HG02623 (cell line): Measurements from ENCODE around the gene TPRN.

ENCODE experiments used
- ATAC-seq: cut with Tn5 transposase; IDR thresholded peaks from one replicate; pipeline ENCODE4 v1.9.1; 2021; ENCODE audit warnings: moderate library complexity; ENCODE audit not compliant: unreplicated experiment

TPRN gene

DNA sequence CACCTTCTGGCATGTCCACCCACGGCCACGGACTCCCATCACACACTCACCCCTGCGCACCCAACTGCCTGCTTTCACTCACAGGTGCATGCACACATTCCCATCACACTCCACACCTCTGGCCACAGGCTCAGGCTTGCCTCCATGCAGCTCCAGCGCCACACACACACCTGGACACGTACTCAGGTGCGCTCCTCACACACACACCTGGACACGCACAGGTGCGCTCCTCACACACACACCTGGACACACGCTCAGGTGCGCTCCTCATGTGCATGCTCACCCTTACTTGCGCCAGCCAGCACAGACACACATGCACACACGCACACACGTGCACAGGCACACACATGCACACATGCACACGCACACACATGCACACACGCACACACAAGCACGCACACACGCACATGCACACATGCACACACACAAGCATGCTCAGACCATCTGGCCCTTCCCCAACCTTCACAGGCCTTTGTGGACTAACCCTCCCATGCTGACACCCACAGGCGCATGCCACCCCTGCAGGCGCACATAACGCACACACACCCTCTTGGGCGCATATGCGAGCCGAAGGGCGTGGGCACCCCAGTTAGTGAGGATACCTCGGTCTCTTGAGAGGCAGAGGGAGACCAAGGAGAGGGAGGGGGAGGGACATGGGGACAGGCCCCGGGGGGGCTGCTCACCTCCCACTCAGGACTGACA lies 53.3 kb downstream of the TPRN start:
- no peak for ATAC-seq

DNA sequence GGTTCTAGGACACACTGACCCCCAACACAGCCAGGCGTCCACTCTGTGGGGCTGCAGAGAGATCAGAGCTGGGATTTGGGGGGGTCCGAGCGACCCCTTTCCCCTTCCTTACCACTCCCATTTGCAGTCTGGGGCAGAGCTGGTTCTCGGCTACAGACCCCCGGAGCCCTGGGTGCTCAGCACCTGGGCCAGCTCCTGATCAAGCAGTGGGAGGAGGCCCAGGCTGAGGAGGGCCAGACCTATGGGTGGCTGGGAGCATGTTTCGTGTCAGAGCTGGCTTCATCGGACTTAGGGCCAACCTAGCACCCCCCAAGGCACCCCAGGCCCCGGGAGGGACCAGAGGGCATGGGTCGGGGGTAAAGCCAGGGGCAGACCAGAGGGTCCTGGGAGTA lies 54.0 kb downstream of the TPRN start:
- no peak for ATAC-seq

DNA sequence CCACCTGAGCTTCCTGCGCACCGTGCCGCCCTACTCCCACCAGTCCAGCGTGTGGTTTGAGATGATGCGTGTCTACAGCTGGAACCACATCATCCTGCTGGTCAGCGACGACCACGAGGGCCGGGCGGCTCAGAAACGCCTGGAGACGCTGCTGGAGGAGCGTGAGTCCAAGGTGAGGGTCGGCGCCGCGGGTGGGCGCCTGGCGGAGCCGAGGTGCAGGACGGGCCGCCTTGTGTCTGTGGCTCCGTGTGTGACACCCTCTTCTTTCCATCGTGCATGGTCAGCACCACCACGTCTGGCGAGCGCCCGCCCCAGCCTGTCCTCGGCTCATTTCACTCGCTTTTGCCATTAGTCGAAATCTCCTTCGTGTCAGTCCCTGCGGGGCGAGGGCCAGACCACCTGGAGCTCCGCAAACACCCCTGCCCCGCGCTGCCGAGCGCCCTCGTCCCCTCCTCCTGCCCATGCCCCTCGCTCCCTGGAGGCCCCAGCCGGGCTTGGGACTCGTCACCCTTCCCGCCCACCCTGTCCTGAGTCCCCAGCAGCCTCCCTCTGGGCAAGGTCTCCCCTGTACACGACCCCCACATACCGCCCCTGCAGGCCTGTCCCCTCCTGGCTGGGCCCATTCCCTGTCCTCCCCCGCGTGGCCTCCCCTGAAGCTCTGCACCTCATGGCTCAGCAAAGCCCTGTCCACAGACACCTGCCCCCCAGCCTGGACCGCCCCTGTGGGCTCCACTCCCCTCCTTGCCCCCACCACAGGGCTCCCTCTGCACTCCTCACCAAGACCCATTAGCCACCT lies 54.6 kb downstream of the TPRN start:
- ATAC-seq, result no peak

GRCh38 chr9:137143459-137143858 lies 57.1 kb downstream of the TPRN start:
- no peak for ATAC-seq

GRCh38 chr9:137141976-137142936 lies 58.3 kb downstream of the TPRN start:
- no peak for ATAC-seq
